ENCODE results near the gene SIRPA. TPM values are rescaled to one million over a fixed set of nuclear protein-coding genes. Genes with fewer than 3 reads are reported as not detected.

Gene SIRPA
- polyA plus RNA-seq, 1 donor from 2014 or later: 8.0 TPM

DNA sequence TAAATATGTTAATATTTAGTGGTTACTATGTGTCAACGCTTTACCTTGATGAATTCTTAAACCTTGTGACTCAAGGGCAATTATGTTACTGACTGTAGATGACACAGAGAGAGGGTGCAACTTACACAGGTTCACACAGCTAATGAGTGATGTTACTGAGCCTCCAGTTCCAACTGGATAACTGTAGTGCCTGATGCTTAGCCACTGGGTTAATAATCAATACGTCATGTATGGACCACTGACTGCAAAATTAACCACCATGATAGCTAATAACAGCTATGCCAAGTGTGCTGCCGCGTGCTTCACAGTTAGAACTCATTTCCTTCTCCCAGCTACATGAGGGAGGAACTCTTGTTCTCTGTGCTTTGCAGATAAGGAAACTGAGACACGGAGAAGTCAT, 45.4 kb downstream of the SIRPA start:
- Histone ChIP-seq H4K20me1 (ENCODE audit: insufficient read depth) (no peaks in the 10 kb centered on the region), H3F3A (ENCODE audit: insufficient read depth, low read length, poor library complexity, severe bottlenecking) (no peaks in the 10 kb centered on the region), H3K4me2 (ENCODE audit: low read length) (no peak overlapping the region), H3K9me2 (ENCODE audit: insufficient read depth, low read length) (no peaks in the 10 kb centered on the region), H3K9me3 (ENCODE audit: low read length) (no peaks in the 10 kb centered on the region), H3K36me3 (ENCODE audit: insufficient read depth, low read length) (no peaks in the 10 kb centered on the region), H2AFZ (ENCODE audit: low read depth, low read length) (no peak overlapping the region), H3K27me3 (ENCODE audit: insufficient read depth, low read depth, low read length) (no peaks in the 10 kb centered on the region), H3K79me2 (replicated peaks; ENCODE audit: insufficient read depth, low read length) (no peaks in the 10 kb centered on the region), H3K4me3 (ENCODE audit: low read length) (no peak overlapping the region), H3K9ac (ENCODE audit: low read length) (no peak overlapping the region), H3K27ac (ENCODE audit: low read length) (no peak overlapping the region)
- TF ChIP-seq EZH2 (IDR thresholded peaks at IDR 0.05; ENCODE audit: borderline replicate concordance, insufficient read depth, low read length, poor library complexity, severe bottlenecking) (no peak), SMC3 (conservative IDR thresholded peaks at IDR 0.05; ENCODE audit: poor library complexity) (no peak), CTCF (IDR thresholded peaks at IDR 0.05; ENCODE audit: poor library complexity, severe bottlenecking) (no peak), POLR2AphosphoS5 (IDR thresholded peaks at IDR 0.05) (no peak), REST (IDR thresholded peaks at IDR 0.05; ENCODE audit: borderline replicate concordance) (no peak), EP300 (conservative IDR thresholded peaks at IDR 0.05; ENCODE audit: poor library complexity, severe bottlenecking) (no peak), MXI1 (conservative IDR thresholded peaks at IDR 0.05; ENCODE audit: poor library complexity, severe bottlenecking) (no peak), RAD21 (conservative IDR thresholded peaks at IDR 0.05) (no peak), TAF1 (IDR thresholded peaks at IDR 0.05; ENCODE audit: low read depth) (no peak)

- no peaks in the 10 kb centered on the region for H3K9me3 ChIP-seq (ENCODE audit: low read length)
- no peak overlapping the region for H3K27ac ChIP-seq (ENCODE audit: low read length)
- no peak overlapping the region for H3K4me3 ChIP-seq (ENCODE audit: low read length)
- no peaks in the 10 kb centered on the region for H4K20me1 ChIP-seq (ENCODE audit: insufficient read depth)
- TF ChIP-seq CTCF (IDR thresholded peaks at IDR 0.05; ENCODE audit: poor library complexity, severe bottlenecking) (no peak), MXI1 (conservative IDR thresholded peaks at IDR 0.05; ENCODE audit: poor library complexity, severe bottlenecking) (no peak), RAD21 (conservative IDR thresholded peaks at IDR 0.05) (no peak), POLR2AphosphoS5 (IDR thresholded peaks at IDR 0.05) (no peak), EZH2 (IDR thresholded peaks at IDR 0.05; ENCODE audit: borderline replicate concordance, insufficient read depth, low read length, poor library complexity, severe bottlenecking) (no peak), SMC3 (conservative IDR thresholded peaks at IDR 0.05; ENCODE audit: poor library complexity) (no peak), EP300 (conservative IDR thresholded peaks at IDR 0.05; ENCODE audit: poor library complexity, severe bottlenecking) (no peak), TAF1 (IDR thresholded peaks at IDR 0.05; ENCODE audit: low read depth) (no peak), REST (IDR thresholded peaks at IDR 0.05; ENCODE audit: borderline replicate concordance) (no peak)
- no peak overlapping the region for H3K4me2 ChIP-seq (ENCODE audit: low read length)
- H3K27me3 ChIP-seq (ENCODE audit: insufficient read depth, low read depth, low read length): peaks cover 6% of the 10 kb centered on the region
- no peaks in the 10 kb centered on the region for H3K36me3 ChIP-seq (ENCODE audit: insufficient read depth, low read length)
- H2AFZ ChIP-seq (ENCODE audit: low read depth, low read length): no peak overlapping the region
- no peak overlapping the region for H3K9ac ChIP-seq (ENCODE audit: low read length)
- no peaks in the 10 kb centered on the region for H3K9me2 ChIP-seq (ENCODE audit: insufficient read depth, low read length)
- H3F3A ChIP-seq (ENCODE audit: insufficient read depth, low read length, poor library complexity, severe bottlenecking): no peaks in the 10 kb centered on the region
- no peaks in the 10 kb centered on the region for H3K79me2 ChIP-seq (replicated peaks; ENCODE audit: insufficient read depth, low read length)
Observed at GRCh38 chr20:1941226-1941625, 46.0 kb downstream of the SIRPA start.

Measured in neural cell (in vitro differentiated cells).